ENCODE results near the gene AHCYL2. TPM values are rescaled to one million over a fixed set of nuclear protein-coding genes. Genes with fewer than 3 reads are reported as not detected.
"Not testable (repeated sequence)": the region's sequence is repeated elsewhere in the genome, so short reads cannot be mapped to it uniquely, and the experiment has no call there.

Gene AHCYL2
- total RNA-seq, 1 donor: 9.2 TPM

GRCh38 chr7:129476398-129476797 lies 251.6 kb downstream of the AHCYL2 start:
- DNase-seq (ENCODE audit: low read depth in 2 of 3, low spot score in 2 of 3): not testable (repeated sequence)

Small RNA genes within 50 kb of the gene (small RNA-seq; reads per million reads assigned to genes)
- gene AC009244.1 (not detected), gene SNRPGP3 (not detected)

Other genes with a start within 250 kb of the AHCYL2 start
- 46.0 TPM for gene TNPO3, start 169.9 kb upstream of the AHCYL2 start, total RNA-seq
- 41.7 TPM for gene TSPAN33, start 80.3 kb upstream of the AHCYL2 start, total RNA-seq
- 33.1 TPM for gene SMO, start 36.4 kb upstream of the AHCYL2 start, total RNA-seq
- gene STRIP2, start 209.4 kb downstream of the AHCYL2 start, total RNA-seq: 0.81 TPM

Measured in hematopoietic multipotent progenitor cell (in vitro differentiated cells).